Measurements from ENCODE around the gene THRSP.

DNA sequence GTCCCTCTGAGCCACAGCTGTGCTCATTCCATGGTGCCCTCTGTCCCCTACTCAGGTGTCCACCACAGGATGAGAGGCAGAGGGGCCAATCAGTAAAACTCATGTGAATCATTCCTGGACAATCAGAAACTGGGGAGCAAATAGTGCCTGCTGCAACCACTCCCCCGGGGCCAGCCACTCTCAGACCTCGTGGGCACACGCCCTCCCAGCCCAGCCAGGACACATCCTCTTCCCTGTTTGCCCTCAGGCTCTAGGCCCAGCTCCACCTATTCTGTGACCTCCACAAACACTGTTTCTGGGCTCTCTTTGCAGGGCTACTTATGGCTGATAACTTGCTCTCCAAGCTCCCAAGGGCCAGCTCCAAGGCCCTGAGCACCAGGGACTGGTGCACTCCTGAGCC, 26.6 kb upstream of the THRSP start:
- TF ChIP-seq, protein P1, sequence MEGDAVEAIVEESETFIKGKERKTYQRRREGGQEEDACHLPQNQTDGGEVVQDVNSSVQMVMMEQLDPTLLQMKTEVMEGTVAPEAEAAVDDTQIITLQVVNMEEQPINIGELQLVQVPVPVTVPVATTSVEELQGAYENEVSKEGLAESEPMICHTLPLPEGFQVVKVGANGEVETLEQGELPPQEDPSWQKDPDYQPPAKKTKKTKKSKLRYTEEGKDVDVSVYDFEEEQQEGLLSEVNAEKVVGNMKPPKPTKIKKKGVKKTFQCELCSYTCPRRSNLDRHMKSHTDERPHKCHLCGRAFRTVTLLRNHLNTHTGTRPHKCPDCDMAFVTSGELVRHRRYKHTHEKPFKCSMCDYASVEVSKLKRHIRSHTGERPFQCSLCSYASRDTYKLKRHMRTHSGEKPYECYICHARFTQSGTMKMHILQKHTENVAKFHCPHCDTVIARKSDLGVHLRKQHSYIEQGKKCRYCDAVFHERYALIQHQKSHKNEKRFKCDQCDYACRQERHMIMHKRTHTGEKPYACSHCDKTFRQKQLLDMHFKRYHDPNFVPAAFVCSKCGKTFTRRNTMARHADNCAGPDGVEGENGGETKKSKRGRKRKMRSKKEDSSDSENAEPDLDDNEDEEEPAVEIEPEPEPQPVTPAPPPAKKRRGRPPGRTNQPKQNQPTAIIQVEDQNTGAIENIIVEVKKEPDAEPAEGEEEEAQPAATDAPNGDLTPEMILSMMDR (IDR thresholded peaks at IDR 0.05) = no peak
- no peak for TF ChIP-seq POLR2A (IDR thresholded peaks at IDR 0.05)
- peak in 1 of 3 donors; percentile 23 for TF ChIP-seq POLR2AphosphoS5 (IDR thresholded peaks at IDR 0.05)
